Urothelium cell line (cell line): Measurements from ENCODE around the gene LARP4.
"Not testable (repeated sequence)": the region's sequence is repeated elsewhere in the genome, so short reads cannot be mapped to it uniquely, and the experiment has no call there.

ENCODE experiments used
- DNase-seq: peaks from one replicate; pipeline ENCODE4 v3.0.0; 2011; ENCODE audit warnings: low spot score, mixed read lengths
- FAIRE-seq: peaks from 2 replicates; lab custom pipeline; 2011; peaks lifted over from hg19 to GRCh38; lab: Jason Lieb, UNC

LARP4 gene

DNA sequence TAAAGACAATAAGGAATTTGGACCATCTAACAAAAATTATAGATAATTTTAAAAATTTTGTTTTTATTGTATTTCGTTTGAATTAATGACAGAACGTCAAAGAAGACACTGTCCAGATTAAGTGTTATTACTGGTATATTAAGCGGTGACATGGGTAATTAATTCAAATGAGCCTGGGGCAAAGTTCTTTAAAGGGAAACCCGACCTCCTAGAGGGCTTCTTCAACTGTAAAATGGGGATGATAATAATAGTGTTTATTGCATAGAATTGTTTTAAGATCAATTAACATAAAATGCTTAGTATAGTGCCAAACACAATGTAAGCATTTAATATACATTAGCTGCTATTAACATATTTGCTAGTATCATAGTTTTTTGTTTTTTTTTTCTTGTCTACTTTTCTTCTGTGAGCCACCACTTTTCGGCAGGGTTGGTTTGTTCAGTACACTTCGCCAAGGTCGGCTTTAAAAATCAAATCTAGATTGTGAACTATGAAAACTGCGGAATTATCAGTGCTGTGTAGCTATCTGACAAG, 514 bp upstream of the LARP4 start:
- no peak for FAIRE-seq
- DNase-seq, result no peak

GRCh38 chr12:50401500-50402081, 906 bp downstream of the LARP4 start:
- DNase-seq (no peak), FAIRE-seq (no peak)

DNA sequence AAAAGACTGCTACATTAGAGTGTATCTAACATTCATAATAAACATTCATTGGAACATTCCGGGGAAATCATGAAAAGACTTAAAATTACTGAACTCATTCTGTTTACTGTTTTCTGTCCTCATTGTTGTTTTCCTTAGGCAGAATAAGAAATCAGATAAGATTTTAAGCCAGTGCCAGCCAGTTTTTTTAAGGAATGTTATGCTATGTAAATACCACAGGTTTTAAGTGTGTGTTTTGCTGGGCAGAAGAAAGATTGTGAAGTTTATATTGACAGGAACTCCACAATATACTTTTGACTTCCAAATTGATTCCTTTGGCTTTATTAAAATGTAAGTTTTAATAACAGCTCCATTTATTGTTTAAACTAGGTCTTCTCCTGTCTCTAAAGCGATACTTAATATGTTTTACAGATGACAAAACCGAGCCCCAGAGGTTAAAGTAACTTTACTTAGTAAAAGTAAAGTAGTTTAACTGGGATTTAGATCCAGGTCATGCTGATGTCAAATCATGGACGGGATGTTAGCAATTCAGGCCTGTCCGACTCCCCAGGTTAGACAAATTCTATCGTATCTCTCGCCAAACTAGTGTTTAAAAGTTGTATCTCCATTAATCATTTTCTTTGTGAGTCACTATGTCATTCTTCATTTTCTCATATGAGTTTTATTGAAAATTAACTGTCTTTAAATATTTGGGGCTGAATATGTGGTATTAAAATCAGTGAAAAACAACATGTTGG, 1.7 kb downstream of the LARP4 start:
- FAIRE-seq (no peak), DNase-seq (no peak)

DNA sequence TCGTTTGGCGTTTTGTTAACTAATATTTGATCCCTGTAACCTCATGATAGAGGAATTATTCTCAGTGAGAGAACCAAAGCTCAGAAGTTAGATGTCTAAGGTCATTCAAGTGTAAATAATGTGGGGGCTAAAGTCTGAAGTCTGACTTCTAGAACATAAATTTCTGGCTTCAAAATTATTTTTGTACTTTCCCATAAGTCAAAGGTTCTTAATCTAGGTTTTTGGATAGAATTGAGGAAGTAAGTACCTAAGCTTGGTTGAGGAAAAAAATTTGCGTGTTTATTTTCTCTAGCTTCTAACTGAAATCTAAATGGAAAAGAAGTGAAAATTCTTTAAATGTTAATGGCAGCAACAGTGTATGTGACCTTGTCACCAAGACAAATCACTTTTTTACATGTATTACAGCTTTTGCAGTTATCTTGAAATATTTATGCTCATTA, 2.3 kb downstream of the LARP4 start:
- DNase-seq (no peak), FAIRE-seq (no peak)

DNA sequence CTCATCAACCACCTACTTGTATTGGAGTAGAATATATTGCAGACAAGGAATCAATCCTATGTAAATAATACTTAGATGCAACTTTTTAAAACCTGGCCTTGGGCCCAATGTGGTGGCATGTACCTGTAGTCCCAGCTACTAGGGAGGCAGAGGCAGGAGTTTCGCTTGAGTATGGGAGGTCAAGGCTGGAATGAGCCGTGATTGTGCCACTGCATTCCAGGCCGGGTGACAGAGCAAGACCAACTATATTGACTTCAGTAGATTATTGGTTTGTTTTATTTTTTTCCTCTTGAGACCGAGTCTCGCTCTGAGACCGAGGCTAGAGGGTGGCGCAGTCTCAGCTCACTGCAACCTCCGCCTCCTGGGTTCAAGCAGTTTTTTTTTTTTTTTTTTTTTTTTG, 3.6 kb downstream of the LARP4 start:
- DNase-seq (no peak), FAIRE-seq (no peak)

DNA sequence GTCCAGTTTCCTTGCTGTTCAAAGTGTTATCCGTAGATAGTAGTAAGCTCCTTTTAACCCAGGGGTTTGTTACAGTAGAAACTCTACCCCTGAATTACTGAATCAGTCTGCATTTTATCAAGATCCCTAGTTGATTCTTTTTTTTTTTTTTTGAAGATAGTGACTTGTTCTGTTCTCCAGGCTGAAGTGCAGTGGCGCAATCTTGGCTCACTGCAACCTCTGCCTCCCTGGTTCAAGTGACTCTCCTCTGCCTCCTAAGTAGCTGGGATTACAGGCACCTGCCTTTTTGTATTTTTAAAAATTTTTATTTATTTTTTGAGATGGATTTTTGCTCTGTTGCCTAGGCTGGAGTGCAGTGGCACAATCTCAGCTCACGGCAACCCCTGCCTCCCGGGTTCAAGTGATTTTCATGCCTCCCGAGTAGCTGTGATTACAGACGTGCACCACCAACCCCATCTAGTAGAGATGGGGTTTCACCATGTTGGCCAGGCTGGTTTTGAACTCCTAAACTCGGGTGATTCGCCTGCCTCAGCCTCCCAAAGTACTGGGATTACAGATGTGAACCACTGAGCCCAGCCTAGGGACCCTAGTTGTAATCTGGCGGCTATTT, 10.5 kb downstream of the LARP4 start:
- DNase-seq (no peak), FAIRE-seq (no peak)

DNA sequence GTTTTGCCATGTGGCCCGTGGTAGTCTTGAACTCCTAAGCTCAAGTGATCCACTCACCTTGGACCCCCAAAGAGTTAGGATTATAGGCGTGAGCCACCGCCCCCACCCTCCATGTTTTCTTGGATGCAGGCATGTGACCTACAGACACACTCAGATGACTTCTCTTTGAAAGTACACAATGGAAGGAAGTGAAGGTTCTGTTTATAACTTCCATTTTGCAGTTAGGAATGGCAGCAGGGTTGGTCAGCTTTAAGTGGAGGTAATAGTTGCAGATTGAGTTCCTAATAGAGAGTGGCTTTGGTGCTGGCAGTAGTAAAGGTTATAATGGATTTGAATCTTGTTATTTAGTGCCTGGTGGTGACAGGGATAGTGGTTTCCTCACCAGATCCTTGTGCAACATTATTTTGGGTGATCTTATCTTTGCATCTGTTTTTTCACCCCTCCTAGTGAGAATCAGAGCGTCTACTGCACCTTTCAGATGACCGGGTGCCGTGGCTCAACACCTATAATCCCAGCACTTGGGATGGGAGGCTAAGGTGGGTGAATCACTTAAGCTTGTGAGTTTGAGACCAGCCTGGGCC, 15.3 kb downstream of the LARP4 start:
- FAIRE-seq (no peak), DNase-seq (no peak)

DNA sequence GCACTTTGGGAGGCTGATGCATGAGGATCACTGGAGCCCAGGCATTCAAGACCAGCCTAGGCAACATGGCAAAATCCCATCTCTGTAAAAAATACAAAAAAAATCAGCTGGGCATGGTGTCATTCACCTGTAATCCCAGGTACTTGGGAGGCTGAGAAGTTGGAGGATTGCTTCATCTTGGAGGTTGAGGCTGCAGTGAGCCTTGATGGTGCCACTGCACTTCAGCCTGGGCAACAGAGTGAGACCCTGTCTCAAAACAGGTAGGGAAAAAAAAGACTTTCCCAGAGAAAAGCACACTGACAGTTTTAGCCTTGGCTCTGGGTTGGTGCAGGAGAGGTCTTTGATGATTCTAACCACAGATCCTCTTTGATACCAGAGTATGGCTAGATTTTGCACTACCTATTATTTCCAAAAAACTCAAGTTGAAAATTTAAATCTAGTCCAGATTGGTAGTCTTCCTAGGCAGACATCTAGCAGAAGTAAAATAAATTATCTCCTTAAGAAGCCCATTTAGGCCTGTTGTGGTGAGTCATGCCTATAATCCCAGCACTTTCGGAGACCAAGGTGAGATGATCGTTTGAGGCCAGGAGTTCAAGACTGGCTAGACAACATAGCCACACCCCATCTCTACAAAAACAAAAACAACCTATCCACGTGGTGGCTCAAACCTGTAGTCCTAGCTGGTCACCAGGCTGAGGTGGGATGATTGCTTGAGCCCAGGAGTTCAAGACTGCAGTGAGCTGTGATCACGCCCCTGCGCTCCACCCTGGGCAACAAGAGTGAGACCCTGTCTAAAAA, 18.6 kb downstream of the LARP4 start:
- FAIRE-seq, result no peak
- DNase-seq, result no peak

GRCh38 chr12:50422855-50423254, 22.2 kb downstream of the LARP4 start:
- FAIRE-seq, DNase-seq: not testable (repeated sequence)

DNA sequence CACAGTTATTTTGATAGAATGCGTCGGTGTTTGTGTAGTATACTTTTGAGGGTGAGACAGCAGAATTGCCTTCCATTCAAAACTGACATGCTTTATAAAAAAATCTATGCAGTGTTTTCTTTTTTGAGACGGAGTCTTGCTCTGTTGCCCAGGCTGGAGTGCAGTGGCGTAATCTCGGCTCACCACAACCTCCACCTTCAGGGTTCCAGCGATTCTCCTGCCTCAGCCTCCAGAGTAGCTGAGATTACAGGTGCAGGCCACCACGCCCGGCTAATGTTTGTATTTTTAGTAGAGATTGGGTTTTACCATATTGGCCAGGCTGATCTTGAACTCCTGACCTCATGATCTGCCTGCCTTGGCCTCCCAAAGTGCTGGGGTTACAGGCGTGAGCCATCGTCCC, 22.7 kb downstream of the LARP4 start:
- not testable (repeated sequence) for FAIRE-seq, DNase-seq

- no peak for DNase-seq
- FAIRE-seq, result no peak
Measured at GRCh38 chr12:50425589-50426258, 25.0 kb downstream of the LARP4 start.

- FAIRE-seq, DNase-seq: not testable (repeated sequence)
Measured at GRCh38 chr12:50431656-50432055, 31.0 kb downstream of the LARP4 start.

- FAIRE-seq (no peak), DNase-seq (no peak)
Measured at GRCh38 chr12:50440288-50440687, 39.6 kb downstream of the LARP4 start.

GRCh38 chr12:50441763-50442162, 41.1 kb downstream of the LARP4 start:
- DNase-seq, result no peak
- FAIRE-seq, result no peak

DNA sequence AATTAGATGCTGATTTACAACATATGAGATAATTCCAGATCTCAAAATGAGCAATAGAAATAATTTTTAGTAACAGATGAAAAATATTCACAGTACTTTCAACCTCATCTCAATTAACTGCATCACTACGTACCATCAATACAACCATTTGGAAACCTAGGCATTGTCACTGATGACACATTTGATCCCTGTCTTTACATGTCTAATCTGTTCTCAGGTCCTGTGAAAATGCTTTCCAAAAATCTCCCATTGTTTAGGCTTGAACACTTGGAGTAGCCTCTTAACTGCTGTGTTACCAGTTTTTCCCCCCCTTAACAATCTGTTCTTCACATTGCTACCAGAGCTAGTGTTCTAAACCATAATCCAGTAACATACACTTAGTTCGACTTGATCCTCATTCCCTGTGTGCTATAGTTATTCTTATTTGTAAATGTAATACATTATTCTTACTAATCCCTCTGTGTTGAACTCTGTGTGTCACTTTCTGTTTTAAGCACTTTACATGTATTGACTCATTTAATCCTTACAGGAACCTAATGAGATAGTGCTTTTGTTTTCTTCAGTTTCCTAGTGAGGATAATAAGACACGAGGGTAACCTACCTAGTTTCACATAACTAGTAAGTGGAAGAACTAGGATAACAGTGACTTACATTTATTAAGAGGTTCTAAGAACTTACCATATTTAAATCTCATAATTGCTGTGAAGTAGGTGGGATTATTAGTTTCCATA, 41.7 kb downstream of the LARP4 start:
- FAIRE-seq (no peak), DNase-seq (no peak)

DNA sequence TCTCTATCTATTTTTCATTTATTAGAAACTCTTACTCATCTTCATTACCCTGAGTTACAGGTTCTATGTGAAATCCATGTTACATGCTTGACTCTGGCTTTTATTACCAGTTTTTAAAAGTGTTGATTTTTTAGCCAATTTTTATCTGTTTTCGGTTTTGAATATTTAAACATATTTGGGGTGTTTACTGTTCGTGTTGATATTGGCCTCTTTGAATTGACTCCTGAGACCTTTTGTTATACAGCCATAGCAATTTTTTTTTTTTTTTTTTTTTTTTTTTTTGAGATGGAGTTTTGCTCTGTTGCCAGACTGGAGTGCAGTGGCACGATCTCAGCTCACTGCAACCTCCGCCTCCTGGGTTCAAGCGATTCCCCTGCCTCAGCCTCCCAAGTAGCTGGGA, 49.0 kb downstream of the LARP4 start:
- FAIRE-seq, DNase-seq: not testable (repeated sequence)

GRCh38 chr12:50452795-50453194, 52.1 kb downstream of the LARP4 start:
- no peak for DNase-seq
- FAIRE-seq, result no peak

DNA sequence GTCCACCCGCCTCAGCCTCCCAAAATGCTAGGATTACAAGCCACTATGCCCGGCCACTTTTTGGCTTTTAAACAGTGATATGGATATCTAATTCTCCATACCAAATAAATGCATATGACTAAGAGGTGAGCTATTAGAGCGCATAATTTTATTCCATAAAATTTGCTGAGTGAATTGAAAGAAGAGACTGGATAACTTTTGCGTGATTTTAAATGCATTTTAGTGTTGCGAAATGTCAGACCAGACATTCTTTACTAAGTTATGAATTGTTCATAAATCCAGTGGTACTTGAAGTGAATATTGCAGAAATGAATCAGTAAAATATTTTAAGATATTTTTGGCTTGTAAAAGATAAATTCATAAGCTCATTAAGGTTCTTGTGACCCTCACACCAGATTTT, 53.2 kb downstream of the LARP4 start:
- no peak for FAIRE-seq
- DNase-seq, result no peak

DNA sequence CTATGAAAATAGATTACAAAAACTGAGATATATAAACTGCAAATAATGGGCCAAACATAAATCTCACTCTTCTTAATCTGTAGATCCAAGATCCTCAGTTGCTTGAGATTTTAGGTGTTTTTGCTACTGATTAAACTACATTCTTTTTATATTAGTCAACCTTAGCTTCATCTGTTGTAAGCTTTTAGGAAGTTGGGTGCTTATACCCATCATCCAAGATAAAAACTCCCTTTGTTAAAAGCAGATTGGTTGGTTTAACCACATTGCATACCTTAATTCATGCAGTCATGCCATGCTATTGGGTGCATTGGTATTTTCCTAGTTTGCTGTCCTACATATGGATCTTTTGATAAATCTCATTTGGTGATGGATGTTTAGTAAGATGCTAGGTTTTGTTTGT, 57.9 kb downstream of the LARP4 start:
- DNase-seq (no peak), FAIRE-seq (no peak)

- DNase-seq, result no peak
- FAIRE-seq, result no peak
Measured at GRCh38 chr12:50467439-50467838, 66.8 kb downstream of the LARP4 start.
